NCI-H187 treated with DMSO at 0.1 percent for 48 hours (cell line): ENCODE data around the gene GPR132.
A peak's percentile ranks its signal among the peaks of the same experiment; 100 is the strongest.

Experiments
- DNase-seq: peaks from one replicate; lab custom pipeline; 2025; lab: John Stamatoyannopoulos, UW

Gene GPR132

GRCh38 chr14:105061428-105062047, 3.7 kb downstream of the GPR132 start:
- no peak for DNase-seq

DNA sequence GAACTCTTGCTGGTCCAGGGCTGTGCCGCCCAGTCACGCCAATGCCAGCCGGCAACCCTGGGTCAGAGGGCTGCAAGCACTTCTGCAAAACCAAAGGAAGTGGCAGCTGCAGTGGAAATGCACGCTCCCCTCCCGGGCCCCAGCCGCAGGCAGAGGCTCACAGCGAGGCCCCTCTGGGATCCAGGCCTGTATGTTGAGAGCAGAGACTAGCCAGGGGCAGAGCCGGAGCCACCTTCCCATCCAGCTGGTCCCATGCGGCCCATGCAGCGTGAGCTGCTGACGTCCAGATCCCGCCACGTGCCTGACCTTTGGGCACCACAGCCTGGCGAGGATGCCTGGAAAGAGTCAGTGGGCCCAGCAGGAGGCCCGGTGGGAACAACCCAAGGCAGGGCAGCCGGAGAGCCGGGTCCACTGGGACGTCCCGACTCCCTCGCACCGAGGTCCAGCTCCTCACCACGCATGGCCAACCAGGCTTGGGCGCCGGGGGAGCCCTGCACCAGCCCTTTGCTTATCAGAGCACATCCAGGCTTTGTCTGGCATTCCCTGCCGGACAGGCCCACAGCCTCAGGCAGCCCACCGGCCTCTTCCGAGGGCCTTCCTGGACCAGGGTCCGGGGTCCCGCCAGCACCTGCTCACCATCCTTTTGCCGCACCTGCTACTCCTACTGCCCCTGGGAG, 4.3 kb downstream of the GPR132 start:
- no peak for DNase-seq

DNA sequence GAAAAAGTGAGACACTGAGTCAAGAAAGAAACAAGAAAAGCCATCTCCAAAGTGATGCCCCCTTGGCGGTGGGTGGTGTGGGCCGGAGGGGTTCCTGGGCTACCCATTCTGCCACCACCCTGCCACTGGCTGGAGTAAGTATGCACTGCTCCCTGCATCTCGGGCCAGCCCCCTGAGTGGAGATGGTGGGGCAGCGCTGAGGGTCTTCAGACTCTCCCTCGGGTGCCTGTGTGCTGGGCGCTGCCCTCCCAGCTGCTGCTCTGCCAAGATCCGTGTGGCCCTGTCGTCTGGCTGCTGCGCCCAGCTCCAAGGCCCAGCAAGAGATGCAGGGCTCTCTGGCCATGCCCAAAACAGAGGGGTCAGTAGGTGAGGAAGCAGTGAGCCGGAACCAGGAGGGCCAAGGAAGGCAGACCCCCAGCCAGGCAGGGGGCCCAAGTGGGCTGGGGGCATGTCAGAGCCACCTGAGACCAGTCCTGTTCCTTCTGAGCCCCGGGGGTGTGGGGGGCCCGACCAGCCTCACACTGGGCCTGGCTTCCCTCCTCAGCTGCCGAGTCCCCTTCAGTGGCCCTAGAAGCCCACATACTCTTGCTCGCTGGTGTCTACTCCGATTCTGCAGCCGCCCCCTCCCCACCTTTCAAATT, 5.2 kb downstream of the GPR132 start:
- no peak for DNase-seq

GRCh38 chr14:105059035-105059924, 6.0 kb downstream of the GPR132 start:
- no peak for DNase-seq

GRCh38 chr14:105058521-105059034, 6.7 kb downstream of the GPR132 start:
- DNase-seq, result no peak

DNA sequence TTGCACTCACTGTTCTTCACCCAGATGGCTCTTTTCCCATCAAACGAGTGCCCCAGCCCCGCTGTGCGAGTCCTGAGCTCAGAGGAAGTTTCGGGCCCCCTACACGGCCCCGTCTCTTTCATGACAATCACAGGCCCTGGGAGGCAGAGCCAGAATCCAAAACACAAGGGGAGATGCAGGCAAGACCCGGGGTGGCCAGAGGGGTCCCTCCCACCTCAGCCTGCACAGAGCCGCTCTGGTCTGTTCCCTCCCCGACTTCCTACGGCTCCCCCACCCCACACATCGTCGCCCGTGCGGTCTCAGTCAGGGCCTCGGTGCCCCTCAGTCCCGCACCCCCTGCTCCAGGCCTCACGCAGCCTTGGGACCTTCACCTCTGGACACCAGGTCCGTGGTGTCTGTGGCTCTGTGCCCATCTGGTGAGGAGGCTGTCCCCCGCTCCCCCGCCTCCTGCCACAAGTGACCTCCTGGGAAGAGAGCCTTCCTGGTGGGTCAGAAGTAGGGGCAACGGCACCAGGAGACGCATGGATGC, 8.9 kb downstream of the GPR132 start:
- no peak for DNase-seq

GRCh38 chr14:105055736-105056302, 9.4 kb downstream of the GPR132 start:
- DNase-seq, result no peak

DNA sequence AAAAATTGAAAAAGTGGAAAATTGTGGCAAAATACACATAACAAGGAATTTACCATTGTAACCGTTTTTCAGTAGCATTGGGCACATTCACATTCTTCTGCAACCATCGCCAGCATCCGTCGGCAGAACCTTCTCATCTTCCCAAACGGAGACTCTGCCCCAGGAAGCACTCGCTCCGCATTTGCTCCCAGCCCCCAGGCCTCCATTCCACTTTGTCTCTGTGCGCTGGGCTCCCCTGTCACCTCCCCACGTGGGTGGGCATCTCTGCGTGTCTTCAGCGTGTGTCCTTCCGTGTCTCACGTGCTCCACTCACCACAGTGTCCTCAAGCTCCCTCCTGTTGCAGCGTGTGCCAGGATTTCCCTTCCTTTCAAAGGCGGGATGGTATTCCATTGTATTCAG, 9.9 kb downstream of the GPR132 start:
- no peak for DNase-seq

DNA sequence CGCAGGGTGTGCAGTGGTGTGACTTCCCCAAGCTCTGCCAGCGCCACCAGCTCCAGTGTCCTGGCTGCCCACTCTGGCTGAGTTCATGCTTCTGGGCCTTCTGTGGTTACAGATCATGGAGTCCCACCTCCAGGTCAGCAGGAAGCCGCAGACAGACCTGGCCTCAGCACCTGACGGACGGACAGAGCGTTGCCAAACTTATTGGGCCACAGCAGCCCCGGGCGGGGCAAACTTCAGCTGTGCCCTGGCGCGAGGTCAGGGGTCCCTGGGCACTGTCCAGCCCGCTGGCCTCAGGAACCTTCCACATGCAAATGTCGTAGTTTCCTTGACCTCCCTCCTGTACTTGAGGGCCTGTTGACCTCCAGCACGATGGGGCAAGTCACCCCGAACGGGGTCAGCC, 11.2 kb downstream of the GPR132 start:
- no peak for DNase-seq

DNA sequence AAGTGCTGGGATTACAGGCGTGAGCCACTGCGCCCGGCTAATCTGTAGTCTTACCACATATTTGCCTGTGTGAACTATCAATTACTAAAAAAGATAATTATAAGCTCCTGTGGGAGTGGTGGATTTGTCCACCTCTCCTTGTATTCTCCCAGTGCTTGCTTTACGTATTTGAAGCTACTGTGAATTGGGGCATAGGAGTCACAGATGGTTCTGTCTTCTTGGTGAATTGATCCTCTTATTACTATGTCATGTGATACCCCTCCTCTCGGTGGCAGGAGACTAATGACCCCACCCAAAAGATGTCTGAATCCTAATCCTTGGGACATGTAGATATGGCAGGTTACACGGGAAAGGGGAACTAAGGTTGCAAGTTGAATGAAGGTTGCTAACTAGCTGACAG, 11.8 kb downstream of the GPR132 start:
- DNase-seq, result no peak

- DNase-seq, result no peak
Observed at GRCh38 chr14:105052110-105052458, 13.1 kb downstream of the GPR132 start.

GRCh38 chr14:105051182-105052109, 13.8 kb downstream of the GPR132 start:
- DNase-seq, result no peak

- no peak for DNase-seq
Observed at GRCh38 chr14:105050551-105050897, 14.7 kb downstream of the GPR132 start.

DNA sequence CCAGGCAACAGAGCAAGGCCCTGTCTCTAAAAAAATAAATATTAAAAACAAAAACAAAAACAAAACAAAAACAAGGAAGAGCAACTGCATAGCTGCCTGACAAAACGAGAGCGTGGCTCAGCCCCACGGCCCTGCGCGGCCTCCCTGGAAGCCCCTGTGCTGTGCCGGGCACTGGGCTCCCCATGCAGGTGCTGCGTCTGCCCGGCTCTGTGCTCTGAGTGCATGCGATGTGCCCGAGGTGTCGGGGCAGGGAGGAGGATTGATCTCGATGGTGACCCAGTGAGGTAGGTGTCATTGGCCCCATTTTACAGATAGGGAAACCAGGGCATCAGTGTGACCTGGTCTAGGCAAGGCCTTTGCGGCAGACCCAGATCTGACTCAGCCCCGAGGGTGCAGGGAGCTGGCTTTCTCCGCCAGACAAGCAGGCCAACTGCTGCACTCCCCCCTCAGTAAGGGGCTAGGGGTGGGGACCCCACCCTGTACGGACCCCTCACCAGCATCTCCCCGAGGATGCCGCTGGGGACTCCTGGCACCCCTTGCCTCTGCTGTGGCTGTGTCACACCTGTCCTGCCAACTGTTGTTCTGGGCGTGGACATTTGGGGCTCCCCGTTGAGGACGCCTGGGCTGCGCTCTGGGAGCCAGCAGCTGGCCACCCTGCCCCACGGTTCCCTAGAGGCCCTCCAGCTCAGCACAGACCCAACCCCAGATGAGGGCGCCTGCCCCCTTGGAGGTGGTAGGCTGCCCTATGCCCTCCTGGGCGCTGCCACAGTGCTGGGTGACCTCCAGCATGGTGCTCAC, 15.3 kb downstream of the GPR132 start:
- no peak for DNase-seq

DNA sequence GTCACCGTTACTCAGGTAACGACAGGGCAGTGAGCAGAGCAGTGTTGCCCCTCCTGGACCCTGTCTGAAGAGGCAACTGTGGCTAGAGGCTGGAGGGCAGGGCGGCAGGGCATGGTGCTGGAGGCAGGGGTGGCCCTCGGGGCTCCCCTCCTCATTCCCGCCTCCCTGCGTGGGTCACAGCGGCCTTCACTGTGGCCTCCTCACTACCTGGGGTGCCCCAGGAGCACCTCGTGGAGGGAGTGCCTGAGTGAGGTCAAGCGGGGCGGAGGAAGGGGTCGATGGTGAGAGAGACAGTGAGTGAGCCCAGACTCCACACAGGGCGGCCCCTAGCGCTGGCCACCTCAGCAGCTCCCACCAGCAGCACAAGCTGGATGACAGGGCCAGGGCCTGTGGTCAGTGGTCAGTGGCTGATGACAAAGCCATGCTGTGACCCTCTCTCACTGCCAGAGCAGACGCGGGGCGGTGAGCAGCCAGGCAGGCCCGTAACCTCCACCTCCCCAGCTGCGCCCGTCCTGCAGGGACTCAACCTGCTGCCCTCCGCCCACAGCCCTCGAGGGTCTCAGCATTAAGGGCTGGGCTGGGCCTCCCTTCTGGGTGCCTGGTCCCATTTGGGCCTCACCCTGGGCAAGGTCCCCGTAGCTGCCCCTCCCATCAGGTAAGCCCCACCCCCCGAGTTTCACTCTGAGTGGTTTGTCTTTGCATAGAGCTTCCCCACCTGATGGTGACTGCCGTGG, 17.8 kb downstream of the GPR132 start:
- no peak for DNase-seq

GRCh38 chr14:105046891-105047282, 18.3 kb downstream of the GPR132 start:
- DNase-seq, result no peak

DNA sequence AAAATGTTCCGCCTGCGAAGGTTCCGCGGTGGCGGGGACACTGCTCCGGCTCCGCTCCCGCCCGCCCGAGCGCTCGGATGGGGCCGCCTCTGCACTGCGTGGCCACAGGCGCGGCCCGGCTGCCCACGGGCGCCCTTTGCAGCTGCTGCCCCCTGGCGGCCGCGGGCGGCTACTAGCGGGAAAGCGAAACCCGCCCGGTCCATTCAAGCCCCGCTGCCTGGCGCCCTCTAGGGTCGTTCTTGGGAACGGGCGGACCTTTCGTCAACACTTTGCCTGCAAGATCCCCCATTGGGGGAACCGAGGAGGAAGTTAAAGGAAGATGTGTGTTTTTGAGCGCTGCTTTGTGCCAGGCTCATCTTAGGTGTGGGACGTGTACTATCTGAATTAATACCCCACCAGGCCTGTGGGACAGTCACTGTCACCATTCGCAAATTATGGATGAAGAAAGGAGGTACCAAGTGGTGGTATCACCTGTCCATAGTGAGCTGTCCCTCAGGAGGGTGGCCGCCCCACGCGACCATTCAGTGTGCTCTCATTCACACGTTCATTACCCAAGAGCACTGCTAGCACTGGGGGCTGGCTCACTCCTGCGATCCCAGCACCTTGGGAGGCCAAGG, 19.4 kb downstream of the GPR132 start:
- DNase-seq, result peak; percentile 17

GRCh38 chr14:105043641-105044040, 21.6 kb downstream of the GPR132 start:
- DNase-seq, result no peak

DNA sequence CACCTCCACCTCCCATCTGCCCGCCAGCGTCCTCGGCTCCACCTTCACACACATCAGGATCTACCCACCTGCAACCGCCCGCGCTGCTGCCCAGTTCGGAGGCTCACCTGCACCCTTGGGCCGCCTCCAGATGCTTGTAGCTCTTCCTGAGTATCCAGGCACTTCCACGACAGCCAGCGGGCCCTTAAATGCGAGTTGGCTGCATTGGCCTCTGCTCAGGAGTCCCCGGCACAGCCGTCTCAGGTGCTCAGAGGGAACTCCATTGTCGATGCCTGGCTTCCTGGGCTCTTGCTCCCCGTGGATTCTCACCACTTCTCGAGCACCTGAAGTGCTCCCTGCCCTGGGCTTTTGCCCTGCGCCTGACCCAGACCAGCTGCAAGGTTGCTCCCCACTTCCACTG, 22.4 kb downstream of the GPR132 start:
- DNase-seq, result no peak
